ENCODE data around the gene RAI1.

RAI1 gene

GRCh38 chr17:17740615-17741348, 59.5 kb downstream of the RAI1 start:
- Mint-ChIP-seq H3K4me1 (ENCODE audit: low read depth) (peaks cover 34% of the 10 kb centered on the region), H3K4me3 (no peak overlapping the region)

GRCh38 chr17:17741349-17742023, 60.2 kb downstream of the RAI1 start:
- peaks cover 27% of the 10 kb centered on the region for H3K4me1 Mint-ChIP-seq (ENCODE audit: low read depth)
- H3K27ac Mint-ChIP-seq, result no peak overlapping the region
- peaks cover 7% of the 10 kb centered on the region for H3K36me3 Mint-ChIP-seq (ENCODE audit: low read depth)

More at GRCh38 chr17:17740615-17741348, 59.5 kb downstream of the RAI1 start:
- intact Hi-C loops (cut with micrococcal nuclease), result no loop called here
- H3K36me3 Mint-ChIP-seq (ENCODE audit: low read depth), result peaks cover 6% of the 10 kb centered on the region
- H3K27me3 Mint-ChIP-seq, result no peaks in the 10 kb centered on the region
- H3K9me3 Mint-ChIP-seq, result no peaks in the 10 kb centered on the region
- no peak overlapping the region for H3K27ac Mint-ChIP-seq

GRCh38 chr17:17742133-17742621, 60.9 kb downstream of the RAI1 start:
- Mint-ChIP-seq H3K27ac (no peak overlapping the region), H3K36me3 (ENCODE audit: low read depth) (peaks cover 7% of the 10 kb centered on the region), H3K4me3 (no peak overlapping the region), H3K27me3 (no peaks in the 10 kb centered on the region), H3K9me3 (no peaks in the 10 kb centered on the region), H3K4me1 (ENCODE audit: low read depth) (peaks cover 20% of the 10 kb centered on the region)
- intact Hi-C loops (cut with micrococcal nuclease), result no loop called here

More at GRCh38 chr17:17741349-17742023, 60.2 kb downstream of the RAI1 start:
- H3K27me3 Mint-ChIP-seq, result no peaks in the 10 kb centered on the region
- H3K9me3 Mint-ChIP-seq, result no peaks in the 10 kb centered on the region
- intact Hi-C loops (cut with micrococcal nuclease), result no loop called here
- no peak overlapping the region for H3K4me3 Mint-ChIP-seq

GRCh38 chr17:17742688-17743390, 61.6 kb downstream of the RAI1 start:
- no peak overlapping the region for H3K27ac Mint-ChIP-seq
- H3K9me3 Mint-ChIP-seq, result no peaks in the 10 kb centered on the region
- H3K27me3 Mint-ChIP-seq, result no peaks in the 10 kb centered on the region
- peaks cover 7% of the 10 kb centered on the region for H3K36me3 Mint-ChIP-seq (ENCODE audit: low read depth)
- peaks cover 16% of the 10 kb centered on the region for H3K4me1 Mint-ChIP-seq (ENCODE audit: low read depth)
- H3K4me3 Mint-ChIP-seq, result no peak overlapping the region
- intact Hi-C loops (cut with micrococcal nuclease), result no loop called here

GRCh38 chr17:17743391-17744112, 62.3 kb downstream of the RAI1 start:
- intact Hi-C loops (cut with micrococcal nuclease), result no loop called here
- Mint-ChIP-seq H3K36me3 (ENCODE audit: low read depth) (peaks cover 7% of the 10 kb centered on the region), H3K4me3 (no peak overlapping the region), H3K4me1 (ENCODE audit: low read depth) (peaks cover 19% of the 10 kb centered on the region), H3K9me3 (no peaks in the 10 kb centered on the region), H3K27ac (no peak overlapping the region), H3K27me3 (no peaks in the 10 kb centered on the region)

- Mint-ChIP-seq H3K9me3 (no peaks in the 10 kb centered on the region), H3K4me3 (no peak overlapping the region), H3K27ac (no peak overlapping the region), H3K36me3 (ENCODE audit: low read depth) (peaks cover 7% of the 10 kb centered on the region), H3K27me3 (no peaks in the 10 kb centered on the region), H3K4me1 (ENCODE audit: low read depth) (peaks cover 19% of the 10 kb centered on the region)
- intact Hi-C loops (cut with micrococcal nuclease), result no loop called here
Measured at GRCh38 chr17:17744116-17744515, 62.9 kb downstream of the RAI1 start.

GRCh38 chr17:17745476-17746455, 64.5 kb downstream of the RAI1 start:
- Mint-ChIP-seq H3K4me1 (ENCODE audit: low read depth) (peaks cover 25% of the 10 kb centered on the region), H3K27ac (no peak overlapping the region)

GRCh38 chr17:17748179-17748578, 66.9 kb downstream of the RAI1 start:
- intact Hi-C loops (cut with micrococcal nuclease), result no loop called here
- Mint-ChIP-seq H3K27ac (no peak overlapping the region), H3K36me3 (ENCODE audit: low read depth) (peaks cover 7% of the 10 kb centered on the region), H3K27me3 (no peaks in the 10 kb centered on the region), H3K4me3 (no peak overlapping the region), H3K4me1 (ENCODE audit: low read depth) (peaks cover 46% of the 10 kb centered on the region), H3K9me3 (no peaks in the 10 kb centered on the region)

More at GRCh38 chr17:17745476-17746455, 64.5 kb downstream of the RAI1 start:
- no peak overlapping the region for H3K4me3 Mint-ChIP-seq
- intact Hi-C loops (cut with micrococcal nuclease), result no loop called here
- H3K9me3 Mint-ChIP-seq, result no peaks in the 10 kb centered on the region
- H3K27me3 Mint-ChIP-seq, result no peaks in the 10 kb centered on the region
- H3K36me3 Mint-ChIP-seq (ENCODE audit: low read depth), result peaks cover 7% of the 10 kb centered on the region

- Mint-ChIP-seq H3K36me3 (ENCODE audit: low read depth) (peaks cover 7% of the 10 kb centered on the region), H3K4me3 (no peak overlapping the region), H3K4me1 (ENCODE audit: low read depth) (peaks cover 47% of the 10 kb centered on the region), H3K9me3 (no peaks in the 10 kb centered on the region), H3K27ac (no peak overlapping the region), H3K27me3 (no peaks in the 10 kb centered on the region)
- intact Hi-C loops (cut with micrococcal nuclease), result no loop called here
Measured at GRCh38 chr17:17748604-17749003, 67.3 kb downstream of the RAI1 start.

- H3K9me3 Mint-ChIP-seq, result no peaks in the 10 kb centered on the region
- H3K4me3 Mint-ChIP-seq, result no peak overlapping the region
- peaks cover 47% of the 10 kb centered on the region for H3K4me1 Mint-ChIP-seq (ENCODE audit: low read depth)
Measured at GRCh38 chr17:17749025-17749772, 67.9 kb downstream of the RAI1 start.

GRCh38 chr17:17749921-17750320, 68.7 kb downstream of the RAI1 start:
- peaks cover 7% of the 10 kb centered on the region for H3K36me3 Mint-ChIP-seq (ENCODE audit: low read depth)
- peaks cover 47% of the 10 kb centered on the region for H3K4me1 Mint-ChIP-seq (ENCODE audit: low read depth)
- no peaks in the 10 kb centered on the region for H3K9me3 Mint-ChIP-seq
- intact Hi-C loops (cut with micrococcal nuclease), result loop anchor here (5.0 kb wide), 1 partner anchor 222 kb away; the partner anchor contains the start of genes DRC3 and TOM1L2
- H3K27me3 Mint-ChIP-seq, result no peaks in the 10 kb centered on the region
- peak overlapping the region; percentile 76 for H3K27ac Mint-ChIP-seq
- no peak overlapping the region for H3K4me3 Mint-ChIP-seq

More at GRCh38 chr17:17749025-17749772, 67.9 kb downstream of the RAI1 start:
- Mint-ChIP-seq H3K27ac (peak overlapping the region; percentile 76), H3K36me3 (ENCODE audit: low read depth) (peaks cover 7% of the 10 kb centered on the region), H3K27me3 (no peaks in the 10 kb centered on the region)
- intact Hi-C loops (cut with micrococcal nuclease), result no loop called here

- intact Hi-C loops (cut with micrococcal nuclease), result loop anchor here (5.0 kb wide), 1 partner anchor 221 kb away; the partner anchor contains the start of genes DRC3 and TOM1L2
- Mint-ChIP-seq H3K4me1 (ENCODE audit: low read depth) (peaks cover 47% of the 10 kb centered on the region), H3K4me3 (peak overlapping the region; percentile 69), H3K9me3 (no peaks in the 10 kb centered on the region), H3K27me3 (no peaks in the 10 kb centered on the region), H3K36me3 (ENCODE audit: low read depth) (no peaks in the 10 kb centered on the region), H3K27ac (peak overlapping the region; percentile 93)
Measured at GRCh38 chr17:17750881-17751280, 69.6 kb downstream of the RAI1 start.

Measured in dendritic cell treated with granulocyte-macrophage colony-stimulating factor and Interleukin-4, amounts not matched to agents 40 ng/mL and 50 ng/mL, for 4 days (primary cell).